ENCODE data around the gene EXOC6B.
A peak's percentile ranks its signal among the peaks of the same experiment; 100 is the strongest.

The EXOC6B gene

GRCh38 chr2:72793798-72794440 is 31.9 kb downstream of the EXOC6B start:
- no peak for DNase-seq

GRCh38 chr2:72789241-72789640 is 36.6 kb downstream of the EXOC6B start:
- DNase-seq = no peak

DNA sequence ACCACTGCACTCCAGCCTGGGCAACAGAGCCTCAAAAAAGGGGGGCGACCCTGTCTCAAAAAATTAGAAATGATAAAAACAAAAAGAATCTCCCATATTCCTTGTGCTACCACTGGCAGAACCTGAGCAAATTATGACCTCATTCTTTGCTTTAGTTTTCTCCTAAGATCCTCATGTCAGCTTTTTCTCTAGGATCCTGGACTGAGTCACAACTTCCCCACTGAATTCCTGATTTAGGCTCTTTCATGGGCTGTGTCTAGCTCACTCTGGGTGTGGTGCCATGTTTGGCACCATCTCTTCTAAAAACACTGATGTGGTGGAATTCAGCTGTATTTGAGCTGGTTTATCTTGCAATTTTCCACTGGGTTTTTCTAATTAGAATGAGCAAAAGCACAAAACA is 37.1 kb downstream of the EXOC6B start:
- DNase-seq = no peak

DNA sequence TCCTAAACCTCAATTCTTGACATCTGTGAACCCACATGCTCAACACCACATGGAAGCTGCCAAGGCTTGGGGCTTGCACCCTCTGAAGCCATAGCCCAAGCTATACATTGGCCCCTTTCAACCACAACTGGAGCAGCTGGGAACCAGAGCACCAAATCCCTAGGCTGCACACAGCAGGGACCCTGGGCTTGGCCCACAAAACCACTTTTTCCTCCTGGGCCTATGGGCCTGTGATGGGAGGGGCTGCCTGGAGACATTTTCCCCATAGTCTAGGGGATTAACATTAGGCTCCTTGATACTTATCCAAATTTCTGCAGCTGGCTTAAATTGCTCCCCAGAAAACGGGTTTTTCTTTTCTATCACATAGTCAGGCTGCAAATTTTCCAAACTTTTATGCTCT is 40.3 kb downstream of the EXOC6B start:
- DNase-seq = no peak

DNA sequence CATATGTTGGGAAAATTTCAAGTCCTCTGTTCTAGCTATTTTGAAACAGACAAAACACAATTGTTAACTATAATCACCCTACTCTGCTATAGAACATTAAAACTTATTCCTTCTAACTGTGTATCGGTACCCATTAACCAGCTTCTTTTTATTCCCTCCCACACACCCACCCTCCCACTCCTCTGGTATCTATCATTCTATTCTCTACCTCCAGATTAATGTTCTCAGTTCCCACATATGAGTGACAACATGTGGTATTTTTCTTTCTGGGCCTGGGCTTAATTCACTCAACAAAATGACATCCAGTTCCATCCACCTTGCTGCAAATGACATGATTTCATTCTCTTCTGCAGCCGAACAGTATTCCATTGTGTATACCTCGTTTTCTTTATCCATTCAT is 43.3 kb downstream of the EXOC6B start:
- peak in 1 of 56 donors; percentile 4 for DNase-seq

DNA sequence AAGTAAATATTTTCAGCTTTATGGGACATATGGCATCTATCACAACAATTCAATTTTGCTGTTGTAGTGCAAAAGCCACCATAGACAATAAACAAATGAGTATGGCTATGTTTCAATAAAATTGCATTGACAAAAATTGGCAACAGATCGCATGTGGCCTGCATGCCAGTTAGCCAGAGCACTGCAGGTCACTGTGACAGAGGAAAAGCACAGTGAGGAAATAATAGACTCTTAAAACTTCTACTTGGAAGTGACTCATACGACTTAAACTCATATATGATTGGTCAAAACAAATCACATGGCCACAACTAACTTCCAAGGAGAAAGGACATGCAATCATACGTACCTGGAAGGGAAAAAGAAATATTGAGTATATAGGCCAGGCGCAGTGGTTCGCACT is 44.4 kb downstream of the EXOC6B start:
- DNase-seq = no peak

- DNase-seq = no peak
Observed at GRCh38 chr2:72780477-72780876, 45.4 kb downstream of the EXOC6B start.

DNA sequence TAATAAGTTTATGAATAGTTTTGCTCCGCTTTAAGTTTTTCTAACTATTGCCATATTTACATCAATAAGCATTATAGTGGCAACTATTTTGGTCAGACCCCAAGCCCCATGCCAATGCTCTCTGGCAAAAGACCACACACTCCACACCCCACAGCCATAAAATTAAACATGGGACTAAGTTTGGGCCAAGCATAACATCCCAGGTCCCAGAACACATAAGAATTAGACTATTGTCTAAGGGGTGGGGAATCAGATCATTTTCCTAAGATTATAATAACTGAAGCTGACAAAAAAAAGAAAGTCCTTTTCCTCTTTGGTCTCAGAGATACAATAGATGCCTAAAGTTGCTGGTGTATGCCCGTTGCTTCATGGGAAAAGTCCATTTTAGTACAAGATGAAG is 46.3 kb downstream of the EXOC6B start:
- DNase-seq = no peak

DNA sequence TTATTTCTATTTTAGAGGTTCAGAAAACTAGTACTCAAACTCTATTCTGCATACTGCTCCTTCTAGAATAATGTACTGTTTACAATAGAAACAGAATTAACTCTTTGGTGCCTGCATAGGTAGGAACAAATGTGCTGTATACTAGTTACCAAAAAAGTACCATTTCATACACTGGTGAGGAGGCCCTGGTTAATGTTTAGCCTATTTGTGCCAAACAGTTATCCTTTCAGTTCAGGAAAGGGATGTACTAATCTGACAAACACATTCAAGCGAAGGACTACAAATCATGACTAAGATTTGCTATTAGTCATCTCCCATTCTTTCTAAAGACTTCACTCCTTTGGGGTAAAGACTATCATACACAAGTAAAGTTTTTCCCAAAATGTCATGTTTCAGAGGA is 47.4 kb downstream of the EXOC6B start:
- DNase-seq = no peak

GRCh38 chr2:72770879-72771461 is 54.9 kb downstream of the EXOC6B start:
- DNase-seq = peak in 33 of 56 donors; percentile 0 to 83 (median 16)

DNA sequence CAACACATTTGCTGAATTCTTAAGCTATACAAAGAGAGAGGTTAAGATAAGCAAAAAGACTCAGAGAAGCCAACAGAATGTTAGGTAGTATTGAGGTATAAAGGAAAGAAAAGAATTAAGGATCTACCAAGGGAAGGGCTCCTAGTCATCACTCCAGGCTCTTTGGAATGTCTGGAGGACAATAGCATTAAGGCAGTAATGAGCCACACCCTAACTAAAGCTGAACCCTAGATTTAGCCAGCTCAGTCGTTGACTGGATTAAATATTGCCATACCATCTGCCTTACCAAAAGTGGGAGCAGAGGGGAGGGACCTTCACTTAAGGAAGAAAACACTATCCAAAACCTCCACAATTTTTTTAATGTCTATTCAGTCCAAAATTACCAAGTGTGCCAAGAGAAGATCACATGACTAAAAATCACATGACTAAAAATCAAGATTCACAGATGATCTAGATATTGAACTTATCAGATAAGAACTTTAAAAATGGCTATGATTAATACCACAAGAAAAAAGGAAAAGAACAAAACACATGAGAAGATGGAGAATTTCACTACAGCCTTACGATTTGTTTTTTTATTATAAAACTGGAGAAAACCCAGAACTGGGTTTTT is 59.7 kb downstream of the EXOC6B start:
- no peak for DNase-seq

GRCh38 chr2:72762276-72762675 is 63.6 kb downstream of the EXOC6B start:
- no peak for DNase-seq

- DNase-seq = no peak
Observed at GRCh38 chr2:72759755-72760154, 66.1 kb downstream of the EXOC6B start.

GRCh38 chr2:72757177-72757775 is 68.6 kb downstream of the EXOC6B start:
- no peak for DNase-seq

DNA sequence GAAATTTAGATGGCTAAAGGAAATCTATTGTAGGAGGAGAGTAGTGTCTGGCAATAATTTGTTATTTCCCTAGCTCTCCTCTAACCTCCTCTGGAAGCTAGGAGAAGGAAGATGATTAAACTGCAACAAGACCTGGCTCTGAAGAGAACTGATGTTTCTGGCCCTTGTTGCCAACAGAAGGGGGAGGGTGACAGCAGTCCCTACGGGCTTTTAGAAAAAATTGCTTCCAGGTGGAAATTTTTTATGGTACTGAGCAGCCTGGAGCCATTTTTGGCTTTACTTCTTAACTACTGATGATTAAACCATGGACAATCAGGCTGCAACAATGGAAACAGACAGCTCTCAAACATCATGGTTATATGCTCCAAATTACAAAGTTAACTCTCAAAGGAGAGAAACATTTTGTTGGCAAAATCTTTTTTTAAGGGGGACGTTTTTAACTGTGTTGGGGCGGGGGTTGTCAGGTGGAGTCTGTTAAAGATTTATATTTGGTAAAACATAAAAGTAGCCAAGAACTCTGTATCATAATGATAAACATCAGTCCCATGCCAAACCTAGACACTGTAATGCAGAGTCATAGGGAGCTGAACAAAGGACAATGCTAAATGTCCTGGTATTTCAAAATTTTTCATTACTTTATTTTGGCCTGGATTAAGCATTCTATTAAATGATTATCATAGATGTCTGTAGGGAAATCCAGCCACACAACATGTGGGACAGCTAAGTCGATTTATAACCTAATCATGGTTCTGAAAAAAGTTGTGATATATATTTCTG is 70.0 kb downstream of the EXOC6B start:
- no peak for DNase-seq

DNA sequence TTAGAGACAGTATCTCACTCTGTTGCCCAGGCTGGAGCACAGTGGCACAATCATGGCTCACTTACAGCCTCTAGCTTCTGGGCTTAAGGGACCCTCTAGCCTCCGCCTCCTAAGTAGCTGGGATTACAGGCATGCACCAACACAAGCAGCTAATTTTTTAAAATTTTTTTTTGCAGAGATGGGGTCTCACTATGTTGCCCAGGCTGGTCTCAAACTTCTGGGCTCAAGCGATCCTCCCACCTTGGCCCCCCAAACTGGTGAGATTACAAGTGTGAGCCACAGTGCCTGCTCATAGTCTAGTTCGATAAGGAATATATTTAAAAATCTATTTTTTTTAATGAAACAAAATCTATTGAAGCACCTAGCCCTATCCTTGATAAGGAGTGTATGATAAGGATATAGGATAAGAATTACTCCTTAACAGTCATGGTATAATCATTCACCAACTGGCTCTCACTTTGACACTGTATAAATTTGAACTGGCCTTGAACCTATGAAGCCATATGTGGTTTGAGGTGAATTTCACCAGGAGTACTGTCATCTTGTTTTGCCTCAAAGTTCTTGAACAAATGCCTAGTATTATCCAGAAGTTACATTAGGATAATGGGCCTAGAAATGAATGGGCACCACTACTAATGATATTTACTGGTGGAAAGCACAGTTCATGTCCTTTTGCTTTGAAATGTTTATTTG is 71.1 kb downstream of the EXOC6B start:
- no peak for DNase-seq

DNA sequence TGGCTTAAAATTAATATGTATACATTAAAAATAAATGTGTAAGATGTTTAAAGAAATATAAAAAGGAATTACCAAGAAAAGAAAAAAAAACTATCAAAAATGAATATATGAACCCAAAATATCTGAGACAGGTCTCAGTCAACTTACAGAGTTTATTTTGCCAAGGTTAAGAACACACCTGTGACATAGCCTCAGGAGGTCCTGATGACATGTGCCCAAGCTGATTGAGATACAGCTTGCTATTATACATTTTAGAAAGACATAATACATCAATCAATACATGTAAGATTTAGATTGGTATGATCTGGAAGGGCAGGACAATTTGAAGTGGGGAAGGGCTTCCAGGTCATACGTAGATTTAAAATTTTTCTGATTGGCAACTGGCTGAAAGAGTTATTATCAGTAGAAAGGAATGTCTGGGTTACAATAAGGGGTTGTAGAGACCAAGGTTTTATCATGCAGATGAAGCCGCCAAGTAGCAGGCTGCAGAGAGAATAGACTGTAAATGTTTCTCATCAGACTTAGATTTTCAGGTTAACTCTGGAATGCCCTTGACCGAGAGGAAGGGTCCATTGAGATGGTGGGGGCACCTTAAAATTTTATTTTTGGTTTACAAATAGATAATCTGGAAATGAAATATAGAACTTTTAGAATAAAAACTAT is 74.7 kb downstream of the EXOC6B start:
- DNase-seq = no peak

DNA sequence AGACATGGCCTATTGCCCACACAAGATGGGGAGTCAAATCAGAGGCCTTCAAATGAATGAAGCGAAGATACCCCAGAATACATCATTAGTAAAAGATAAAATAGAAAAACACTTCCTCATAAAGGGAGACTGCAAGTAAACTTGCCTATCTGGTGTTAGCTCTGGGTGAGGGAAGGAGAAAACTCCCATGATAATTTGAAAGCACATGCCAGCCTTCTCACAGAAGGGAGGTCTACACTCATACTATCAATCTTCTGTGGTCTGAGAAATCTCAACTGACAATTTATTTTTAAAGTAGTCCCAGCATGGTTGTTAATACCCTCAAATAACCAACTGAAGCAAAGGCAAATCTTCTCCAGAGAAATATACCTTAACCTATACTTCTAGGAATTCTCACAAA is 75.4 kb downstream of the EXOC6B start:
- no peak for DNase-seq

- DNase-seq = no peak
Observed at GRCh38 chr2:72747344-72747743, 78.5 kb downstream of the EXOC6B start.

GRCh38 chr2:72745679-72746368 is 80.0 kb downstream of the EXOC6B start:
- peak in 2 of 56 donors; percentile 0 to 62 for DNase-seq
